Cardiac fibroblast (primary cell): Measurements from ENCODE around the gene C2orf80.
"Not testable (repeated sequence)": the region's sequence is repeated elsewhere in the genome, so short reads cannot be mapped to it uniquely, and the experiment has no call there.

Experiments used
- DNase-seq, 2 donors: peaks; one replicate each; pipeline versions ENCODE4 v3.0.0 to v3.0.0-alpha.2; 2010; ENCODE audit warnings: low read depth in 2 of 2
- H3K4me3 ChIP-seq, 2 donors: replicated peaks in 1 of 2; 1 replicate in 1 of 2; 2 replicates in 1 of 2; pipeline ENCODE4 v1.5.1; 2011; ENCODE audit warnings: low read depth in 2 of 2, low read length in 2 of 2, mild to moderate bottlenecking in 2 of 2, moderate library complexity in 1 of 2
- TF ChIP-seq, protein P1 (sequence below): IDR thresholded peaks from one replicate; pipeline ENCODE4 v1.5.1; 2011; ENCODE audit warnings: low read depth, mild to moderate bottlenecking, low read length, inconsistent platforms

Gene C2orf80

DNA sequence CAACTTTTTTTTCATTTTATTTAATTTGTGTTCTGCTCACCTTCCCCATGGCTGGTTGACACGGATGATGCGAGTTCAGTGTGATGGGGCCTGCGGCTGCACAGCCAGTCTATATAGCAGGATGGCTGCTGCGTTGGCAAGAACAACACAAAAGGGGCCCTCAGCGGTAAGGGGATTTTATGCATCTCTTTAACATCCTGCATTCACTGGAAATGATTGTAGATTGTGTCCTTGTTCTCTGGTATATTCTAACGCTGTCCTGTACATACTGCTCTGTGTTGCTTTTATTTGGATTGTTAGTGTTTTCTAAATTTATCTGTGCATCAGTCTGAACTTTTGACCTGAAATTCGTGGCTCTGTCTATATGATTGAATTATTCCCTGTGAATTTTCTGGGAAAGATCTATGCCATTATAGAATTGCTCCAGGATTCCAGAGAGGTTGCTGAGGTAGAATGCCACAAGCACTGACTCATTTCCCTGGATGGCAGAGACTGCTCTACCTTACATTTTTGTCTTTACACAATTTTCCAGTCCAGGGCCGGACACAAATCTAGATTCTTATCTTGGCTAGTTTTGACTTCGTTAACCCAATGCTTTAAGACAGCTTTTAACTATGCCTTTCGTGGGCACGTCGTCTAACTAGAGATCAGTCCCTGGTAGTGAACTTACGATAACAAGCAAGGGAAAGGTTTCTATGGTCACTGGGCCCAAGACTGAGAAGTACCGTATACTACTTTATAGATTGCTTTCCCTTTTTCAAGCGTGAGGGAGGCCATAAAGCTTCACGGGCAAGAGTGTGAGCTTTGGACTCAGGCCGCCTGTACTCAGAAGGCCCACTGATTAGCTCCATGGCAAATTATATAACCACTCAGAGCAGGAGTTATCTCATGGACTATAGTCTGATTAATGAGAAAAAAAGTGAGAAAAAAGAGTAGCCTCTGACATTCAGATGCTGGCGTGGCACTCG lies 59.8 kb downstream of the C2orf80 start, which contains the start of gene CRYGC:
Gene CRYGC, minus strand, starts transcription at position 85 of the 968 bp plus-strand sequence. Its CDS starts 36 bp downstream, at position 49.
- TF ChIP-seq, protein P1, sequence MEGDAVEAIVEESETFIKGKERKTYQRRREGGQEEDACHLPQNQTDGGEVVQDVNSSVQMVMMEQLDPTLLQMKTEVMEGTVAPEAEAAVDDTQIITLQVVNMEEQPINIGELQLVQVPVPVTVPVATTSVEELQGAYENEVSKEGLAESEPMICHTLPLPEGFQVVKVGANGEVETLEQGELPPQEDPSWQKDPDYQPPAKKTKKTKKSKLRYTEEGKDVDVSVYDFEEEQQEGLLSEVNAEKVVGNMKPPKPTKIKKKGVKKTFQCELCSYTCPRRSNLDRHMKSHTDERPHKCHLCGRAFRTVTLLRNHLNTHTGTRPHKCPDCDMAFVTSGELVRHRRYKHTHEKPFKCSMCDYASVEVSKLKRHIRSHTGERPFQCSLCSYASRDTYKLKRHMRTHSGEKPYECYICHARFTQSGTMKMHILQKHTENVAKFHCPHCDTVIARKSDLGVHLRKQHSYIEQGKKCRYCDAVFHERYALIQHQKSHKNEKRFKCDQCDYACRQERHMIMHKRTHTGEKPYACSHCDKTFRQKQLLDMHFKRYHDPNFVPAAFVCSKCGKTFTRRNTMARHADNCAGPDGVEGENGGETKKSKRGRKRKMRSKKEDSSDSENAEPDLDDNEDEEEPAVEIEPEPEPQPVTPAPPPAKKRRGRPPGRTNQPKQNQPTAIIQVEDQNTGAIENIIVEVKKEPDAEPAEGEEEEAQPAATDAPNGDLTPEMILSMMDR, result no peak
- DNase-seq, result no peak

GRCh38 chr2:208128136-208128535 lies 61.7 kb downstream of the C2orf80 start:
- TF ChIP-seq, protein P1, result no peak
- no peak overlapping the region for H3K4me3 ChIP-seq
- DNase-seq, result no peak

More for the DNA sequence above, 59.8 kb downstream of the C2orf80 start, which contains the start of gene CRYGC:
- H3K4me3 ChIP-seq, result no peak within 1 kb of the TSS

- no peak for DNase-seq
- no peak overlapping the region for H3K4me3 ChIP-seq
- TF ChIP-seq, protein P1, result no peak
Measured at GRCh38 chr2:208127090-208127489, 62.7 kb downstream of the C2orf80 start.

GRCh38 chr2:208125251-208125650 lies 64.6 kb downstream of the C2orf80 start:
- TF ChIP-seq, protein P1, result no peak

GRCh38 chr2:208124013-208124715 lies 65.7 kb downstream of the C2orf80 start, which contains the start of gene CRYGD:
Gene CRYGD (minus strand): TSS chr2:208124524. CDS start chr2:208124473, 51 bp downstream.
- not testable (repeated sequence) for H3K4me3 ChIP-seq, DNase-seq

More at GRCh38 chr2:208125251-208125650, 64.6 kb downstream of the C2orf80 start:
- H3K4me3 ChIP-seq, result no peak overlapping the region
- DNase-seq, result no peak

DNA sequence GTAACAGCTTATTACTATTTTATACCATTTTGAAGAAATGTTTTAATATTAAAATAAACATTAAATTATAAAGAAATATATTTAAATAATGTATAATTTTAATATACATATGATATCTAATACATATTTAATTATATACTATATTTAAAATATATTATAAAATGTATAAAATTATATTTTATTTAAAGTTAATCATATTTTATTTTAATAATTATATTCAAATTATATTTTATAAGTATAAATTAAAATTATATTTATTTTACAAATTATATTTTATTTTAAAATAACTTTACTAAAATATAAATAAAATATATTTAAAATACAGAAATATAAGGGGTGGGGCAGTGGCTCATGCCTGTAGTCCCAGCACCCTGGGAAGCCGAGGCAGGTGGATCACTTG lies 67.6 kb downstream of the C2orf80 start:
- no peak overlapping the region for H3K4me3 ChIP-seq
- TF ChIP-seq, protein P1, result no peak
- no peak for DNase-seq

DNA sequence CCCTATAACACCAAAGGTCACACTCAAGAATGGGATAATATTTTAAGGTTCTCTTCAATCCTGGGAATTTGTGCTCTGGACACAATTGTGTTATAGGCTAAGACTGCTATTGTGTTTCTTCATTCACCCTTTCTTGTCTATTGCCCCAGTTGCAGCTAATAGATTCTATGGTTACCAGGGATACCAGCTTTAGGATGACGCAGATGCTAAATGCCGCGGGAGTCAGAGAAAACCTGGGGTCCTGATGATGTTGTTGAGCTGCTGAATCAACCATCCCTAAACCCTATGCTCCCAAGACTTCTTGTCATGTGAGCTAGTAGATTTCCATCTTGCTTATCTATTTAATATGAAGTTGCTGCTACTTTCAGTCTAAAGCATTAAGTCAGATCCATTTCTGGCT lies 70.9 kb downstream of the C2orf80 start:
- H3K4me3 ChIP-seq, result no peak overlapping the region
- DNase-seq, result no peak
- TF ChIP-seq, protein P1, result no peak

DNA sequence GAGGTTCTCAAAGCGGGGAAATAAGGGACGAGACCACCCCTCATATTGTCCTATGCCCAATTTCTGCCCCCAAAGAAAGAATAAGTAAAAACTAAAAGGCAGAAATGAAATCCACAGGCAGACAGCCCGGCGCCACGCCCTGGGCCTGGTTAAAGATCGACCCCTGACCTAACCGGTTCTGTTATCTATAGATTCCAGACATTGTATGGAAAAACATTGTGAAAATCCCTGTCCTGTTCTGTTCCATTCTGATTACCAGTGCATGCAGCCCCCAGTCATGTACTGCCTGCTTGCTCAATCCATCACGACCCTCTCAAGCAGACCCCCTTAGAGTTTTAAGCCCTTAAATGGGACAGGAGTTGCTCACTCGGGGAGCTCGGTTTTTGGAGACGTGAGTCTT lies 72.4 kb downstream of the C2orf80 start:
- not testable (repeated sequence) for H3K4me3 ChIP-seq, DNase-seq
